GM21390 (cell line): Measurements from ENCODE around the gene KLHL26.
A peak's percentile ranks its signal among the peaks of the same experiment; 100 is the strongest.
"Not testable (repeated sequence)": the region's sequence is repeated elsewhere in the genome, so short reads cannot be mapped to it uniquely, and the experiment has no call there.

Source experiments
- ATAC-seq: cut with Tn5 transposase; IDR thresholded peaks from one replicate; pipeline ENCODE4 v1.9.1; 2021; ENCODE audit not compliant: unreplicated experiment

The KLHL26 gene

GRCh38 chr19:18636969-18637629 lies at the start of gene KLHL26:
Gene KLHL26 (plus strand): TSS chr19:18637028. CDS start chr19:18637055, 27 bp downstream.
- ATAC-seq, result no peak

GRCh38 chr19:18587561-18587960 lies 49.3 kb upstream of the KLHL26 start:
- ATAC-seq, result no peak

DNA sequence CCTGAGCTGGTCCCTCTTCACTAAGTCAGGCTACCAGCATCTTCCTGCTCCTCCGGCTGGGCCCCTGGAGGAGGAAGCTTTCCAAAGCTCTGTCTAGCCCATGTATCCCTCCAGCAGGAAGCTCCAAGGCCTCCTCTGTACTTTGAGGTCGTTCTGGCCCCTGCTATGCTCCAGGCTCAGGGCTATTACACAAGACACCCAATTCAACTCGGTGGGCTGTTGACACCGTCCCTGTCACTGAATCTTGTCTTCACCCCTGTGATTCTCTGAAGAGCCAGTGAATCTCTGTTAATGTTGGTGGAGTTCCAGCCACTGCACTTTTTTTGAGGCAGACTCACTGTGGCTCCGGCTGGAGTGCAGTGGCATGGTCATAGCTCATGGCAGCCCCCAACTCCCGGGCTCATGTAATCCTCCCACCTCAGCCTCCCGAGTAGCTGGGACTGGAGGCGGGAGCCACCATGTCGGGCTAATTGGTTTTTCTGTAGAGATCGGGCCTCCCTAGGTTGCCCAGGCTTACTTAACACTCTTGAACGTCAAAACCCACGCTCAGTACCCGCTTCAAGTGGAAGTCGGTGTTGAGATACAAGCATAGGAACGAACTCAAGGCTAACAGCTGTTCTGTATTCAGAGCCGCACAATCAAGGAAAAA lies 48.7 kb upstream of the KLHL26 start:
- ATAC-seq, result no peak

DNA sequence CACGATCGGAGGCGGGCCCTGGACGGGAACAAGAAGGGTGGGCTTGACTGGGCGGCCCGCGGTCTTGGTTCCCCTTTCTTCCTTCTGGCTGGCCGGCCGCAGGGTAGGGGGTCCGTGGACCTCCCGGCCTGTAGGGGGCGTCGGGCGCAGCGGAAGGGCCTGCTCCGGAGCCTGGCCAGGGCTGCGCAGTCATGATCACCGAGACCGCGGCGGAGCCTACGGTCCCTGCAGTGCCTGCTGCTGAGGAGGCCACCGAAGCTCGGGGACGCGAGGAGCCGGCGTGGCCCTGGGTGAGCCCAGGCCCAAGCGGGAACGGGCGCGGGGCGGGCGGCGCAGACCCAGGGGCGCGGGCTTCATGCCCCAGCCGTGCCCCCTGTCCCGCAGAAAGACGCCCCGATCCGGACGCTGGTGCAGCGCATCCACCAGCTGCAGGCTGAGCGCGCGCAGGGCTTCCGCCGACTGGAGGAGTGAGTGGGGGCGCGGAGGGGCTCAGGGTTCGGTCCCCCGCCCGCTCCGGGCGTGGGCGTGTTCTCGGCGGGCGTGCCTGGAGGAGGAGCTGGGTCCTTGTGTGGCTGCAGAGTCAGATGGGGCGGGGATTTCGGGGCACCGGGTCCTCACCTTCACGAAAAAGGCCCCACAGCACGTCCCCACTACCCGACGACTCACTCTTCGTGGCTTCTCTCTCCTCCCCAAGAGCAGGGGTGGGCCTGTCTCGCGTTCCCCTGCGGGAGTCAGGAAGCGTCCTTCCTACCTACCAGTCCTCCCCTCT lies 48.0 kb upstream of the KLHL26 start, which contains the start of gene REX1BD:
TSS of gene REX1BD (plus strand) at position 188 of the 769 bp plus-strand sequence. CDS start at position 192, 4 bp downstream.
- ATAC-seq, result peak; percentile 80

- peak; percentile 33 for ATAC-seq
These were observed 47.2 kb upstream of the KLHL26 start for GRCh38 chr19:18589380-18590272.

DNA sequence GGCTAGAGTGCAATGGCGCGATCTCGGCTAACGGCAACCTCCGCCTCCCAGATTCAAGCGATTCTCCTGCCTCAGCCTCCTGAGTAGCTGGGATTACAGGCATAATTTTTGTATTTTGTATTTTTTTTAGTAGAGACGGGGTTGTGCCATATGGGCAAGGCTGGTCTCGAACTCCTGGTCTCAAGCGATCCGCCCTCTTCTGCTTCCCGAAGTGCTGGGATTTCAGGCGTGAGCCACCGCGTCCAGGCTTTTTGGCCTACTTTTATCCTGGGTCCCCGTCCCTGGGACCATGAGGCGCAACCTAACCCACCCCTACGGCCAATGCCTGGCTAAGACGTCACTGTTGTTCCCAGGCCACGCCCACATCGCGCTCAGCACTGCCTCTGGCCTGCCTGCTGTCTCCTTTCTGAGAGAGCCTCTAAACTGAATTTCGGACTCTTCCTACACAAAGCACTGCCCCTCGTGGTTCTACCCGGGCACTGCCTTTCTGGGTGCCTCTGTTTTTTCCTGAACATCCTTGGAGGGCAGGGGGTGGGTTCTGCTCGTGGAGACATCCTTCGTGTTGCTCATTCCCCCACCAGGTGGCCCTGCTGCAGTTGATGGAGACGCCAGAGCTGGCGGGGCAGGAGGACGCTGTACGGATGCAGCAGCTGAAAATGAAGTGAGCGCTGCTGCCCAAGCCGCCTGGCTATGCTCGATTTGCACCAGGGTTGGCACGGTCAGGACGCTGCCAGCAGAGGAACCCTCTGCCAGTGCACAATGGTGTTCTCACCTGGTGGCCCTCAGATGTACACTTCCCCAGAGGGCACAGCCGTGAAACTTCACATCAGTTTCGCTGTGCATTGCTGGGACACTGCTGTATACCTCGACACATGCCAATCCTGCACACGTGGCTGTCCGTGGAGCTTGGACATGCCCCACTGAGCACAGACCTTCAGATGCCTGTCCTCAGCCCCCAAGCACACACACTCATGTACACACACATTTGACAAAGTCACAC lies 46.3 kb upstream of the KLHL26 start:
- ATAC-seq, result no peak

DNA sequence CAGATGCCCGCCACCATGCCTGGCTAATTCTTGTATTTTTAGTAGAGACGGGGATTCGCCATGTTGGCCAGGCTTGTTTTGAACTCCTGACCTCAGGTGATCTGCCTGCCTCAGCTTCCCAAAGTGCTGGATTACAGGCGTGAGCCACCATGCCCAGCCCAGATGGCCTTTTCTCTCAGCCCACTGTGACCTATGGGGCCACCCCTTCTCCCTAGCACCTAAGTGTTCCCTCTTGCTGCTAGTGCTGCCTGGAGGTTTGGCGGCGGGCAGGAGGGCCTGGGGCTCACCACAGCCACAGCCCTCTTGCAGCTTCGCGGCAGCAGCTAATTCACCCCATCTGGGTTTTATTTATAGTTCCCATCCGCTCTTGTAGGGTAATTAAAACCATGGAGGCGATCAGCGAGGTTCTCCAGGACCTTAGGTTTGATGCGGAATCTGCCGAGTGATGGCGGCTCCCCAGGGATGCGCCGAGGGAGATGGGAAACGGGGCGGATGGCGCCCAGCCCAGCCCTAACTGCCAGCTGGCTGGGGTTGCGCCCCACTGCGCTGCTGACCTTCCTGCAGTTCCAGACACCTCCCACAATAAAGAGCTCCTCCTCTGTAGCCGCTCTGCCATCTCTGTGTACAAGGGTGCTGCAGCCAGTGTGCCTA lies 45.0 kb upstream of the KLHL26 start:
- ATAC-seq, result no peak

DNA sequence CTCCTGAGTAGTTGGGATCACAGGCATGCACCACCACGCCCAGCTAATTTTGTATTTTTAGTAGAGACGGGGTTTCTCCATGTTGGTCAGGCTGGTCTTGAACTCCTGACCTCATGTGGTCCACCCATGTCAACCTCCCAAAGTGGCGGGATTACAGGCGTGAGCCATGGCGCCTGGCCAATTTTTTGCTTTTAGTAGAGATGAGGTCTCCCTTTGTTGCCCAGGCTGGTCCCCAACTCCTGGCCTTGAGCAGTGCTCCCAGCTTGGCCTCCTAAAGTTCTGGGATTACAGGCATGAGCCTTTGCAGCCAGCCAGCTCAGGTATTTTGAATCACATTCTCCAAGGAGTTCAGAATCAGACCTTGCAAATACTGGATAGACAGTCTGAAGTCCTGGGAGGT lies 44.1 kb upstream of the KLHL26 start:
- ATAC-seq, result not testable (repeated sequence)

DNA sequence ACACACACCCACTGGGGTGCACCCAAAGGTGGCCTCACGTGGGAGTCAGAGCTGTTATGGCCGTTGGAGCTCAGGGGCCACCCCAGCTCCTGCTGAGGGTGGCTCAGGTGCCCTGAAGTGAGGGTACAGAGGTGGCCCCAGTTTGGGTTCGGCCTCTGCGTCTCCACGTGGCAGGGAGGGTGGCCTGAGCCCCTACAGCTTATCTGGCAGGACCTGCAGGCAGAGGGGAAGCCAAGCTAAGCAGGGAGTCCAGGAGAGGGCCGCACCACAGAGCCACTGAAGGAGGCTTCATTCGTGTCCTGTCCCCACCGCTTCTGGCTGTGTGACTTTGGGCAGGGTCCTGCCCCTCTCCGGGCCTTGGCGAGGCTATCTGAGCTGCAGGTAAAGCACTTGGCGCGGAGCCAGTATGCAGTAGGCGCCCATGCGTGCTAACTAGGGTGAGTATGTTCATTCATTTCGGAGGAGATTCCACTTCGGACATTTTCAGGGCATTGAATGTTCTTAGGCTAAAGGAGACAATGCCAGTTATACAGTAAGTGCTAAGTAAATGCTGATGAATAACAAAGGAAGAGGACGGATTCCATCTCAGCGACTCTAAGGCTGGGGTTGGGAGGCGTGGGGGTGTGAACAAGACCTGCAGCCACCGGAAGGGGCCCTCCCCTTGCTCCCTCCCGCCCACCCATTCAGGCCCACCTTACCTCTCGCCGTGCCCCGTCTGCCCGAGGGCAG lies 43.3 kb upstream of the KLHL26 start:
- no peak for ATAC-seq

GRCh38 chr19:18594096-18594823 lies 42.6 kb upstream of the KLHL26 start:
- no peak for ATAC-seq

DNA sequence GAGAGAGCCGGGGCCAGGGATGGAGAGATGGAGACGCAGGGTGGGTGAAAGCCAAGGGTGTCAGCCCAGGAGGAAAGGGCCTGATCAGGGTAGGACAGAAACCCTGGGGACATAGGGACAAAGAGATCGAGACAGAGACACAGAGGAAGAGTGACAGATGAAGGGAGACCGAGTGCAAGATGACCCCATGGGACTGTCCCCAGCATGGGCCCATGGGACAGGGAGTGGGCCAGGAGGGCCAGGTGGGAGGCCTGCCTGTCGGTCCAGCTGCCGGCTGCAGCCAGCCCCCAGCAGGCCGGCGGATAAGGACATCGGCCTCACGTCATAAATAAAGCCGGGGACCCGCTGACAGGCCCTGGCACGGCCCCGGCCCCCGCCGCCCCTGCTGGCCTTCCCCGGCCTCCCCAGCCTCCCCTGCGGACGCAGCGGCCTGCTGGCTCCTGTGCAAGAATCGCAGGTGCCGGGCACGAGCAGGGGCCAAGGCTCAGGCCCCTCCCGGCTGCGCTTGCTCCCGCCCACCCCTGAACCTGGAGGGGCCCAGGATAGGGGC lies 41.9 kb upstream of the KLHL26 start:
- ATAC-seq, result no peak

DNA sequence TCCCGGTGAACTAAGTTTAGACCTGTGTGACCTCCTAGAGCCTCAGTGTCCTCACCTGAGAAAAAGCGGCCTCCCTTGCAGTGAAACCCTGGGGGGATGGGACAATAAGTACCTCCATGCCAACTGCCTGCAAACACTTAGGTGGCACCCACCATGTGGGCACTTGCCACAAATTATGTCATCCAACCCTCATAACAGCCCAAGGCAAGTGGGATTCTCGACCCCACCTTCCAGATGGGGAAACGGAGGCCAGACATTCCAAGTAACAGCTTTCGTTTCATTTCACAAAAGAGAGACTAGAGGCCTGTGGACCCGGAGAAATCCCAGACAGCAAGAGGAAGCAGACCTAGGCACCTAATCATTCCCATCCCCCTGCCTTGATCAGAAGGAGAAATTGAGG lies 41.4 kb upstream of the KLHL26 start:
- no peak for ATAC-seq

DNA sequence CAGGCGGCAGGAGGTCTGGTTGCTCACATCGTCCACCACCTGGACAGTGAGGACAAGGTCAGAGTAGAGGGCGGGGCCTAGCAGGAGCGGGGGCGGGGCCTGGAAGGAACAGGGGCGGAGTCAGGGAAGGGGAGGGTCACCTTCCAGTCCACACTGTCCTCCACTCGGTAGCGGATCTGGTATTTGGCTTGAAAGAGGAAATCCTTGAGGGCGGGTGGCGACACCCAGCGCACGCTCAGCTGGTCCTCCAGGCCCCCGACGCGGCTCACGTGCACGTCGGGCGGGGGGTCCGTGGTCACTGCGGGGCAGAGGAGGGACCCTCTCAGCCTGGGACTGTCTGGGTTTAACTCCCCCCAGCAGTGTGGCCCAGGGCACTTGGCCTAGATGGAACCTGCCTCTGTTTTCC lies 40.1 kb upstream of the KLHL26 start:
- ATAC-seq, result no peak

- no peak for ATAC-seq
These were observed 38.8 kb upstream of the KLHL26 start for GRCh38 chr19:18597809-18598660.

DNA sequence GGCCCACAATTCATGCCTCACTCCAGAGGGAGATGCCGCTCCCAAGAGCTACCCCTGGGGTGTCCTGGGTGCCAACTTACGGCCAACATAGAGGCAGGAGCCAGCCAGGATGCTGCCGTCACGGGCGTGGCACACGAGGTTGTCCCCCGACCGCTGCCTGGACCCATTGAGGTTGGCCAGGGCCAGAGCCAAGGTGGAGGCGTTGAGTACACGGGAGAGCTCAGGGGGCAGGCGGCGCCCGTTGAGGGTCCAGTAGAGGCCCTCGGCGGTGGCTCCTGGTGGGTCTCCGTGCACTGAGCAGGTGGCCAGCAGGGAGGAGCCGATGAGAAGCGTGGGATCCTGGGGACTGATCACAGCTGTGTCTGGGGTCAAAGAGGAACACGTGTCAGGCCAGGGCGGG lies 37.3 kb upstream of the KLHL26 start:
- ATAC-seq, result no peak

- not testable (repeated sequence) for ATAC-seq
These were observed 36.0 kb upstream of the KLHL26 start for GRCh38 chr19:18600692-18601397.
